GM20431 (cell line): ENCODE measurements around the gene IFNAR1.
"Not testable (repeated sequence)": the region's sequence is repeated elsewhere in the genome, so short reads cannot be mapped to it uniquely, and the experiment has no call there.

Experiments used
- in situ Hi-C: fragments of 300-500 bp; cut with MseI, MboI; formaldehyde crosslinking; loops from one replicate; pipeline ENCODE4 v1.15.0; 2020; ENCODE audit warnings: low sequenced_read_pairs; ENCODE audit not compliant: unreplicated experiment

IFNAR1 gene

DNA sequence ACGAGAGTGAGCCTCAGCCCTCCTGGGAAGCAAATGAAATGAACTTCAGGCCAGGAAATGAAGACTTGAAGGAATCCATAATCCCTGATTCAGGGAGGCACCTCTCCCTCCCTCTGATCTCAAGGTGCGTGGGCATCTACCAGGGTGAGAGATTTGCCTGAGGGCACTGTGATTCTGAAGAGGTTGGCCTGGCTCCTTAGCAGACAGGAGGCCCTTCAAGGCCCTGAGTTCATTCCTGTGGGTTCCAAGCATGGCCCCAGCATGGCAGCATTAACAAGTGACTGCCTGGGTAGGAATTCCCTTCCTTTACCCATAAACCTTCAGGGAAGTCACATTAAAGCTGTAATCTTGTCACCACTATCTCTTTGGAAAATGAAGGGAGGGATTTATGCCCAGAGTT, 48.7 kb downstream of the IFNAR1 start:
- in situ Hi-C loops = no loop called here

DNA sequence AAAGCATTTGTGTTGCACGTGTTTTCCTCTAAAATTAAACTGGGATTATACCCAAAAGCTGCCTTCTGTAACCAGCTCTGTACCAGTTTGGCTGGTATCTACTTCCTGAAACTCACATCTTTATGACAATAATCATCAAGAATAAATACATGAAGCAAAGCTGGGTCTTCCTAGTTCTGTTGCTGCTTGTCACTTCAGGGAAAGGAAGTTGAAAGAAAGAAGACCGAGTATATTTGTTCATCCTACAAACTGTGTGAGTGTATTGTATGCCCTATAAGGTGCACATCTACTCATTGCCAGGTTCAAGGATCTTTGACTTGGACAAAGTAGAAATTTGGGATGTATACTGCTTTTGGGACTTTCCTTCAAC, 49.3 kb downstream of the IFNAR1 start:
- in situ Hi-C loops = no loop called here

DNA sequence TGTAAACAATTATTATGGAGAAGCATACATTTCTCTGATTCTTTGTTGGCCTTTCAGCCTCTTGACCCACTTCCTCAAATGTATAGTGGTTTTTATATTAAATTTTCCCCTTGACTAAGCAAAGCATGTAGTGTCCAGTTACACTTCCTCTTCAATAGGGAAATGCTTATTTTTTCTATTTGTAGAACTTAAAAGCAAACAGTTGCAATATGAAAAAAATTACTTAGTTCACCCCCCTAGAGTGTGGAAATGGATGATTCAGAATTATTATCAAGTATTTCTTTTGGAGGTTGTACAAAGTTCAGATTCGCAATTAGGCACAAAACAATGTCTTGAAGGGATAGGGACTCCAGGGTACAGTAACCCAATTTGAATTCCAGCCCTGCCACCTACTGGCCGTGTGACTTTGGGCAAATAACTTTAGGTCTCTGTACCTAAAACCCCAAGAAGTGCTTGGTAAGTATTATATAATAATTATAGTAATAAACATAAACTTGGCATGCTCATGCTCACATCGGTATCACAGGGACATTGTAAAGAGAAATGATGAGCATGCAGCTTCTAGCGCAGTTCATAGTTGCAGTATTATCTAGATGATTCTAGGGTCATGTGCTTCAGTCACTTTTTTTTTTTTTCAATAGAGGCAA, 49.8 kb downstream of the IFNAR1 start:
- in situ Hi-C loops = no loop called here

DNA sequence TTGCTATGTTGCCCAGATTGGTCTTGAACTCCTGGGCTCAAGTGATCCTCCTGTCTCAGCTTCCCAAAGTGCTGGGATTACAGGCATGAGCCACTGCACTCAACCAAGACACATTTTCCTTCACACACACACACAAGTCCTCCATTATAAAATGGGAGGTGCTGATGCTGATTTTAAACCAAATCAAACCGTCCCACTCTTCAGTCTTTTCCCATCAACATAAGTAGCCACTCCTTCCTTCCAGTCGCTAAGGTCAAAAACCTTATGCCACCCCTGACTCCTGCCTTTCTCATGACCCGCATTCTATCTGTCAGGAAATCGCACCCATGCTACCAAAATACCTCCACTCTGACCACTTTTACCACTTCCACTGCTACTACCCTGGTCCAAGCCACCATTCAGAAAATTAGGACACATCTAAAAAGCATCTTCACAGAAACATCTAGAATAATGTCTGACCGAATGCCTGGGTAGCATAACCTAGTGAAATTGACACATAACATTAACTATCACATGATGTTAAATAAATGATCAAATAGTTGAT, 50.4 kb downstream of the IFNAR1 start:
- in situ Hi-C loops = no loop called here

DNA sequence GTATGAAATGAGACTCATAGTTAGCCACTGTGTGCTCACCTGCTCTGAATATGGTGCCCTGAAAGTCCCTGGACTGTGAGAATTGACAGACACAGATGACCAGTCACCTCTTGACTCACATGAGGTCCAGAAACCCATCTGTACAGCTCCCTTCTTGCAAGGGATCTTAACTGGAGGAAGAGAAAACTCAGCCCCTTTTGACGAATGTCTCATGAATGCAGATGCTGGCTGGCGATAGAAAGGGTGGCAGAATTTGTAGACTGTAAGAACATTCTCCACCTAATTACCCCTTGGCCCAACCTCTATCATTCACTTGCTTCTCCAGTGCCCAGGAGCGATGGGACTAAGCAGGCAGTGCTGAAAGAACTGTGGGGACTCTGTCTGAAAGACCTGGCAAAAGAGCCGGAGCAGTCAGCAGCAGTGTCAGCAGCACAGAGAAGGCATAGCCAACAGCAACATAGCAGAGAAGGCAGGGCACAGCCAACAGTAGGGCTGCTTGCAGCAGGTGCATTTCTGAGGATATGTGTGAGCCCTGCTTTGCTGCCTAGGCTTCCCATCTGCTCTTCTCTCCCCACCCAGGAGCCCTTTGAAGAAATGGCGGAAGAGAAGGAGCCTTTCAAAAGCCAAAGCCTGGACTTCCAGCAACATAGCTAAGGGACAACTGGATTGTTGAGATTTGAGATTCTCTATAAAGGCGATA, 52.6 kb downstream of the IFNAR1 start:
- in situ Hi-C loops = no loop called here

DNA sequence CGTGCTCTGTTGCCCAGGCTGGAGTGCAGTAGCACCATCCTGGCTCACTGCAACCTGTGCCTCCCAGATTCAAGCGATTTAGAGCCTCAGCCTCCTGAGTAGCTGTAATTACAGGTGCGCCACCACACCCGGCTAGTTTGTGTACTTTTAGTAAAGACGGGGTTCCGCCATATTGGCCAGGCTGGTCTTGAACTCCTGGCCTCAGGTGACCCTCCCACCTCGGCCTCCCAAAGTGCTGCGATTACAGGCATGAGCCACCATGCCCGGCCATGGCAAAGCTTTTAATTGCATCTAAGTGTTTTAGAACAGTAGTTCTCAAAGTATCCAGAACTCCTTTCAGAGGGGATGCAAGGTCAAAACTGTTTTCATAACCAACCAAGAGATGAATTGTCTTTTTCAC, 53.3 kb downstream of the IFNAR1 start:
- in situ Hi-C loops = no loop called here

DNA sequence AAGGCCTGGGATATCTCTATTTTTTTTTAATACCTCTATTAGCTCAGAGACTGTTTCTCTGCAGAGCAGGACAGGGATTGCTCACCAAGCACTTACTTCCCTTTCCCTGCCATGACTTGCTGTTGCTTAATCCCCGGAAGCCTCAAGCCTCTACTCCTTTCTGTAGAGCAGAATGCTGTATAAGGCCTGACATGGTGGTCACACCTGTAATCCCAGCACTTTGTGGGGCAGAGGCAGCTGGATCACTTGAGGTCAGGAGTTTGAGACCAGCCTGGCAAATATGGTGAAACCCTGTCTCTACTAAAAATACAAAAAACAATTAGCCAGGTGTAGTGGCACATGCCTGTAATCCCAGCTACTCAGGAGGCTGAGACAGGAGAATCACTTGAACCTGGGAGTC, 55.2 kb downstream of the IFNAR1 start:
- in situ Hi-C loops = not testable (repeated sequence)

DNA sequence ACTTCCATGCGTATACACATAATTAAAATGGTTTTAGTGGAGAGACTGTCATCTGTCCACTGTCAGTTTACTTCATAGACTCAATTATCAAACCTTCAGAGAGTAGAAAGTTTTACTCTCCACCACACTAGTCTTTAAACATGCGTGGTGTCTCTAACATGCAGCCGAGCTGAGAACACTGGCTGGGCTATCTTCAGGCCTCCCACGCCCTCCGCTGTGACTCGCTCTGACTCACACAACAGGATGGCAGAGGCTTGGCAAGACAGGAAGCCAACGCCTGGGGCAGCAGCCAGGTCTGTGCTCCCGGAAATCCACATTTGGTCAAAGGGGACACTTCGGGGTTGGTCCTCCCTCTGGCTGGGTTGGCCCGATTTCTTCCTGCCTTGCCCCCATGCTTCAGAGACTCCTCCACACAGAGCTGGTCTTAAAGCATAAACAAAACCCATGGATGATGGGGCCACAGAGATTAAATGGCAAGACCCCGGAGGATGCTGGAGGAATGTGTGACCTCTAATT, 55.8 kb downstream of the IFNAR1 start:
- in situ Hi-C loops = no loop called here

DNA sequence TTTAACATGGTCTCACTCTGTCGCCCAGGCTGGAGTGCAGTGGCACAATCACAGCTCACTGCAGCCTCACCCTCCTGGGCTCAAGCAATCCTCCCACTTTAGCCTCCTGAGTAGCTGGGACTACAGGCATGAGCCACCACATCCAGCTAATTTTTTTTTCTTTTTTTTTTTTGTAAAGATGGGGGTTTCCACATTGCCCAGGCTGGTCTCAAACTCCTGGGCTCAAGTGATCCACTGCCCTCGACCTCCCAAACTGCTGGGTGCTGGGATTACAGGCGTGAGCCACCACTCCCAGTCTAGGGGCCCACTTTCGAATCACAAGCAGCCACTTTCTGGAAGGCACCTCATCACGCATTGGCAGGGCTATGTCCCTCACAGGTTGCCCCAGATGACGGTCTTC, 56.6 kb downstream of the IFNAR1 start:
- in situ Hi-C loops = not testable (repeated sequence)

DNA sequence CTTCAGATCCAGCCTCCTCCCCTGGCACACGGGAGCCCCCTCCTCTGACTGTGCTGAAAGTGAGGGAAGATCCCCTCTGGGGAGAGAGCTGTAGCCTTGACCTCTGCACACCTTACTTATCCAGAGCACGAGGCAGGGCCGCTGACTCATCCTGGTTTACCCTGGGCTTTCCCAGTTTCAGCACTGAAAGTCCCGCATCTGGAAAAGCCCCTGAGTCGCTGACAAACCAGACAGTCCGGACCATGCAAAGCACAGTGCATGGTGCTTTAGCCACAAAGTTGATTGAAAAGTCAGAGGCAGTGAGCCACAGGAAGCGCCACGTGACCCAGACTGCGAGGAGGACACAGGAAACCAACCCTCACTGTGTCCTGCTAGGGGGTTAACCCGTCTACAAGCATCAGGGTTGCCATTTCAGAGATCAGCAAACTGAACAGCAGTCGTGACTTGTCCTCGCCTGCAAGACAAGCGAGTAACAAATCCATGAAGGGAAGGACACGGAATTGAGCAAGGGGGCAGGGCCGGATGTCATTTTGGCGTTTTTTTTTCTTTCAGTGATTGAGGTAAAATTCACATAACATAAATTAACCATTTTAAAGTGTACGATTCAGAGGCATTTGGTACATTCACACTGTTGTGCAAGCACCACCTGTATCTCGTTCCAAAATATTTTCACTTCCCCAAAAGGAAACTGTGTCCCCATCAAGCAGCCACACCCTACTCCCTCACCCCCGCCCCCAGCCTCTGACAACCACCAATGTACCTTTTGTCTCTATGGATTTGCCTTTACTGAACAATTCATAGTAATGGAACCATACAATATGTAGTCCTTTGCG, 58.5 kb downstream of the IFNAR1 start:
- in situ Hi-C loops = no loop called here

DNA sequence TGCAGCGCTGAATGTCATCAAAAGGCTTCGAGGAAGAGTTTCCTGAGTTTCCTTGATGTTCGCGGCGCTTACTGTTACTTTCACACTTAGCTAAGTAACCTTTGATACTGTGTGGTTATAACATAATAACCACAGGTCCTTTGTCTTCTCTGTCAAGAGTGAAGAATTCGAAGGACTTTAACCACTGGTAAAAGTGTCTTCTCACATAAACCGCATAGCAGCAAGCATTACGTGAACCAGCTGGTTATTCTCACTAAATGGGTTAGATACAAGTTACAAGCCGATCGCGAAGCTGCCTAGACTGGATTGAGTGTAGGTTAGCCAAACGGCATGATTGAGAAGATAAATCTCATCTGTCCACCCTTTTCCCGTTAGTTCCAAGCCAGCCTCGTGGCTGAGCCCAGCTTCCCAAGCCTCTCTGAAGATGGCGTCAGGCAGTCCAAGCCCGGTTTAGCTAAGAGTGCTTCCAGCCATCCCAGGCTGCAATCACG, 60.1 kb downstream of the IFNAR1 start:
- in situ Hi-C loops = no loop called here

DNA sequence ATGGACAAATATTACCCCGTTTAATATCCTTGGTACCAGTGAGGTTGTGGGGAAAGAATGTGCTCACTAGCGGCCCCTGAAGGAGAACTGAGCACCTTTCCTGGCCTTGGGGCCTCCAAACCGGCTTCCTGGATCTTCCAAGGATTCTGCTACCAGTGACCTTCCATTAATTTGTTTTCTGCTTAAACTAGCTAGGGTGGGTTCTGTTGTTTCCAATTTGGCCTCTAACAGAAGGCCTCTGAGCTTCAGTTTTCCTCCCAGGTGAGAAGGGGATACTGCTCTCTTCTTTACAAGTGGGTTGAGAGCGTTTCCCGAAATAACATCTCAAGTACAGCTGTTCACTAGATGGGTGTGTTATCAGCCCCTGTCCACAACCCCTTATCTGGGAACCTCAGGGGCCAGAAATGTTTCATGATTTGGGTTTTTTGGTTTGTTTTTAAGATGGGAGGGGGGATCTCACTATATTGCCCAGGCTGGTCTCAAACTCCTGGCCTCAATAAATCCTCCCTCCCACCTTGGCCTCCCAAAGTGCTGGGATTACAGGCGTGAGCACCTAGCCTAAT, 61.5 kb downstream of the IFNAR1 start:
- in situ Hi-C loops = no loop called here

DNA sequence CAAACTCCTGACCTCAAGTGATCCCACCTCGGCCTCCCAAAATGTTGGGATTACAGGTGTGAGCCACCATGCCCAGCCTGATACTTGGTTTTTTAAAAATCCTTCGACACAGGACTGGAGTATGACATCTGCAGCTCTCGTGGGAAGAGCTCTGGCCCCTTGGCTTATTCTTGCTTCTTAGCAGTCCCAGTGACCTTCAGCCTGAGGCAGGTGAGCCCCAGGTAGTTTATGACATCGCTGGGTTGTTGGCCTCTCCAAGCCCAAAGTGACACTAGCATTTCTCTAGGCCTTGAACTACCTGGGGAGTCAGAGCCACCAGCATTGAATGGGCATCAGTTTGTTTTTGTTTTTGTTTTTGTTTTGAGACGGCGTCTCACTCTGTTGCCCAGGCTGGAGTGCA, 62.5 kb downstream of the IFNAR1 start:
- in situ Hi-C loops = no loop called here

DNA sequence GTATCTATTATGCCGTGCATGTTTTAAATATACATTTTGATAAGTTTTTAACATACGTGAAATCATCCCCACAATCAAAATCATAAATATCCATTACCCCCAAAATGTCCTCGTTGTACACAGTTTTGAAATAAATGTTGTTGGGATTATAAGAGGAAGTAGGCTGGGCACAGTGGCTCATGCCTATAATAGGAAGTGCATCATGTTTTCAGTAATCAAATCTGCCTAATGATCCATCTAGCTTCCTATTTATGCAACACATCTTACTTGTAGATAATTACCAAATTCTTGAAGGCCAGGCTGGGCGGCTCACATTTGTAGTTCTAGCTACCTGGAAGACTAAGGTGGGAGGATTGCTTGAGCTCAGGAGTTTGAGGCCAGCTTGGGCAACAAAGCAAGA, 63.4 kb downstream of the IFNAR1 start:
- in situ Hi-C loops = no loop called here

DNA sequence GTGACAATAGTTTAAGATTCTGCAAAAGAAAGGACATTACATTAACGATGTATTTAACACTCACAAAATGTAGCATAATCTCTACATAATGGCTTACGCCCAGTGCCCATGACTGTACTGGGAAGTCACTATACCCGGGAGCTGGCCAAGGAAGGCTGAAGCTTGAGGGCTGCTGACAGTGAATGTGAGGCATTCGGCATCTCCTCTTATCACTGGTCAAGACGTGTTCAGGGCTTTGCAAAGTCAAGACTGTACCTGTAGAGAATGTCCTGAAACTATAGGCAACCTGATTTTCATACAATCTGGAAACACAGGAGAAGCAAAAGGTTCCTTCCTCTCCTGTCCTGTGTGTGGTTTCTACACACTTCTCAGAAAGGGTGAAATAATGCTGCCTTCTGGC, 65.7 kb downstream of the IFNAR1 start:
- in situ Hi-C loops = no loop called here

DNA sequence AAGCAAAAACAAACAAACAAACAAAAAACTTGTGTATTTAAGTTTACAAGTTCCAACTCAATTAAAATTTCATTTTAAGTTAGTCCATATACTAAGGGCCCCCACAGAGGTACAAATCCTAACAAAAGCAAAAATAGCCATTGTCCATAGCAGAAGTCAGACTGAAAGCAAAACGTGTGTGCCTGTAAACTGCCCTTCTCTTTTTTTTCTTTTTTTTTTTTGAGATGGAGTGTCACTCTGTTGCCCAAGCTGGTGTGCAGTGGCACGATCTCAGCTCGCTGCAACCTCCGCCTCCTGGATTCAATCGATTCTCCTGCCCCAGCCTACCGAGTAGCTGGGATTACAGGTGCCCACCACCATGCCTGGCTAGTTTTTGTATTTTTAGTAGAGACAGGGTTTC, 66.9 kb downstream of the IFNAR1 start:
- in situ Hi-C loops = no loop called here

DNA sequence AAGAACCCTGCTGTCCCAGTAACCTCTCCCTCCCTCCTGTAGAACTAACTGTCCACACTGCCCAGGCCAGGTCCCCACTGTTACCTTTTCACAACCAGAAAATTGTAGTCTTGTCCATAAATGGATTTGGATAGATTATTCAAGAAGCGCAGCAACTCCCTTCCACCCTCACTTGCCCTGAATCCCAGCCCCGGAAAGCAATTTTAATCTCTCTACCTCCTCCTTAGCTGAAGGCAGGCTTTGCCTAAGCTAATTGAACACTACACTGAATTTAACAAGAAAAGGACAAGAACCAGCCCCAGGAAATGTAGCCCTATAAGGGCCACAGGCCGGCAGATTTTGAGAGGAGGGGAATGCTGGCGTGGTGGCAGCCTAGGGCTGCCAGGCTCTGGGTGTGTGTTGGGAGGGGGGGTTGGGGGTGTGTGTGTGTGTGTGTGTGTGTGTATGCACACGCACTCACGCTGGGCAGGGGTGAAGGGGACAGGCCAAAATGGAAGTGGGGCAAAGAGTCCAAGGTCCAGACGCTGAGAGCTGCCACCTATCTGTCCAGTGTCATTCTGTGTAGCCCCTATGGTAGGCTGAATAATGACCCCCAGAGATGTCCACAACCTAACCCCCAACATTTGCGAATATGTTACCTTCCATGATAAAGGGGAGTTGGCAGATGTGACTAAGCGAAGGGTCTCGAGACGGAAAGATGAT, 67.7 kb downstream of the IFNAR1 start:
- in situ Hi-C loops = no loop called here

DNA sequence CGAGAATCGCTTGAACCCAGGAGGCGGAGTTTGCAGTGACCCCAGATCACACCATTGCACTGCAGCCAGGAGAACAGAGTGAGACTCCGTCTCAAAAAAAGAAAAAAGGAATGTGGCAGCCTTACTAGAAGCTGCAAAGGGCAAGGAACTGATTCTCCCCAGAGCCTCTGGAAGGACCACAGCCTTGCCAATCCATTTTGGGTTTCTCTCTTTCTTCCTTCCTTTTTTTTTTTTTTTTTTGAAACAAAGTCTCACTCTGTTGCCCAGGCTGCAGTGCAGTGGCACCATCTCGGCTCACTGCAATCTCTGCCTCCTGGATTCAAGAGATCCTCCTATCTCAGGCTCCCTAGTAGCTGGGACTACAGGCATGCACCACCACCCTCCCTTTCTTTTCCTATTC, 68.6 kb downstream of the IFNAR1 start:
- in situ Hi-C loops = no loop called here

DNA sequence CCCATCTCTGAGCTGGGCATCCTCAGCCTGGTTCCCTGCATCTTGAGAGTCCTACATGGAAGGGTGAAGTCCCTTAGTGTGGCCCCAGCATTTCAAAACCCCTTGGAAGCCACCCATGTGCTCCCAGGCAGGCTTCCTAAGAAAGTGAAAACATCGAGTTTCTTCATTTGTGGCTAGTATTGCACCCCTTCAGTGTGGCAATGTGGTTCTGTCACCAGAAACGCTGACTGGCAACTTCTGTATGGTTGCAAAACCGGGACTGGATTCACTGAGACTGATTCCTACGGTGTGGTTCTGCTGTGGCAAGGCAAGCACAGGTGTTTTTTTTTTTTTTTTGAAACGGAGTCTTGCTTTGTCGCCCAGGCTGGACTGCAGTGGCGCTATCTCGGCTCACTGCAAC, 69.5 kb downstream of the IFNAR1 start:
- in situ Hi-C loops = no loop called here

DNA sequence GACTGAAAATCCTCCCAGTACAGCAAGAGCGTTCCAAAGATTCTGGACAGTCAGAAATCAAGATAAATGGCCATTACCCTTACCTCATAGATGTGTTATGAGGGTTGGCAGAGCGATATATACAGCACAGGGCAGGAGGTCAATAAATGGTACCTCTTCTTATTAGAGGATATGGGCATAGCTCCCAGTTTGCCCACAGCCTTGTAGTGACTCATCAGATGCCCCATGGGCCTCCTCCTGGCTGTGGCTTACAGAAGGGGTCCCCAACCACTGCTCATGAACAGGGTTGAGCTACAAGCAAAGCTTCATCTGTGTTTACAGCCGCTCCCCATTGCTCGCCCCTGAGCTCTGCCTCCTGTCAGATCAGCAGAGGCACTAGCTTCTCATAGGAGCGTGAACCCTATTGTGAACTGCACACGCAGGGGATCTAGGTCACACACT, 71.1 kb downstream of the IFNAR1 start:
- in situ Hi-C loops = no loop called here
